T-cell (primary cell): ENCODE data around the gene PRR14. TPM values are rescaled to one million over a fixed set of nuclear protein-coding genes. Genes with fewer than 3 reads are reported as not detected.

Experiments
- ATAC-seq, 4 experiments: fragments of 200-7000 bp in 3 of 4; fragments of 150-1000 bp in 1 of 4; cut with Tn5 transposase; replicated peaks in 1 of 4; 1 replicate in 3 of 4; 2 replicates in 1 of 4; pipeline ENCODE4 v1.10.0; 2021; ENCODE audit warnings: moderate library complexity in 3 of 4, mild to moderate bottlenecking in 2 of 4, moderate number of reproducible peaks in 1 of 4
- CTCF ChIA-PET, 2 donors: fragments of 300-600 bp; sonication (Branson Sonifier 250); formaldehyde crosslinking; loops; one replicate each; lab custom pipeline; 2022; ENCODE audit warnings: antibody characterized with exemption in 2 of 2; lab: Charles Lee
- POLR2A ChIA-PET, 2 donors: fragments of 300-600 bp; sonication (Branson Sonifier 250); formaldehyde crosslinking; loops; one replicate each; lab custom pipeline; 2022; ENCODE audit warnings: antibody characterized with exemption in 2 of 2; lab: Charles Lee
- DNase-seq, 35 experiments: peaks; one replicate each; pipeline versions ENCODE4 v3.0.0 to v3.0.0-alpha.2; 2013 to 2023
- H3K27ac ChIP-seq: one replicate; pipeline ENCODE4 v1.5.1; 2013; ENCODE audit warnings: low read length
- H3K27me3 ChIP-seq, 2 experiments: replicated peaks in 1 of 2; 1 replicate in 1 of 2; 2 replicates in 1 of 2; pipeline versions ENCODE4 v1.6.1 to v1.7.0; 2013; ENCODE audit warnings: low read length in 1 of 2, mixed read lengths in 1 of 2; ENCODE audit not compliant: control insufficient read depth in 2 of 2, insufficient read depth in 2 of 2; ENCODE audit errors: extremely low read depth in 1 of 2
- H3K36me3 ChIP-seq, 2 donors: 1 replicate in 1 of 2; 2 replicates in 1 of 2; pipeline versions ENCODE4 v1.6.1 to v1.7.0; 2013; ENCODE audit warnings: low read length in 1 of 2; ENCODE audit not compliant: control insufficient read depth in 2 of 2, insufficient read depth in 1 of 2; ENCODE audit errors: extremely low read depth in 1 of 2
- H3K4me1 ChIP-seq, 2 experiments: 1 replicate in 1 of 2; 2 replicates in 1 of 2; pipeline versions ENCODE4 v1.6.1 to v1.7.0; 2013; ENCODE audit warnings: low read length in 2 of 2, mixed read lengths in 1 of 2; ENCODE audit not compliant: insufficient read depth in 2 of 2, control insufficient read depth in 1 of 2; ENCODE audit errors: extremely low read depth in 1 of 2
- H3K4me3 ChIP-seq, 2 donors: 1 replicate in 1 of 2; 2 replicates in 1 of 2; pipeline versions ENCODE4 v1.5.1 to v1.7.0; 2013; ENCODE audit warnings: mild to moderate bottlenecking in 2 of 2, low read length in 1 of 2, moderate library complexity in 1 of 2; ENCODE audit not compliant: control insufficient read depth in 1 of 2; ENCODE audit errors: extremely low read depth in 1 of 2
- H3K9me3 ChIP-seq: 2 replicates; pipeline ENCODE4 v1.7.0; 2013
- H3K27ac Mint-ChIP-seq, 2 donors: one replicate each; pipeline ENCODE4 v1.8.0; 2020 to 2021; ENCODE audit warnings: mild to moderate bottlenecking in 2 of 2, mixed read lengths in 2 of 2
- H3K27me3 Mint-ChIP-seq, 2 donors: one replicate each; pipeline ENCODE4 v1.8.0; 2021 to 2022; ENCODE audit warnings: mixed read lengths in 2 of 2
- H3K36me3 Mint-ChIP-seq: one replicate; pipeline ENCODE4 v1.8.0; 2021; ENCODE audit warnings: mixed read lengths
- H3K4me1 Mint-ChIP-seq, 3 donors: one replicate each; pipeline ENCODE4 v1.8.0; 2020 to 2022; ENCODE audit warnings: mixed read lengths in 3 of 3, mild to moderate bottlenecking in 1 of 3
- H3K4me3 Mint-ChIP-seq, 3 donors: one replicate each; pipeline ENCODE4 v1.8.0; 2020 to 2022; ENCODE audit warnings: mild to moderate bottlenecking in 3 of 3, mixed read lengths in 3 of 3, moderate library complexity in 3 of 3
- H3K9me3 Mint-ChIP-seq, 3 donors: one replicate each; pipeline ENCODE4 v1.8.0; 2020 to 2022; ENCODE audit warnings: mixed read lengths in 3 of 3
- WGBS: methylation state at CpG from one replicate; pipeline ENCODE4 v1.1.5; 2013; ENCODE audit warnings: missing lambda C conversion rate; ENCODE audit not compliant: insufficient coverage; 5-methylcytosine and 5-hydroxymethylcytosine counted together
- total RNA-seq, 35 experiments: library from RNA in 6 of 35; stranded (reverse) in 6 of 35; fragments of 120-200 nt in 1 of 35; gene quantifications; one replicate each; pipeline versions ENCODE4 v1.2.1 to v1.2.4 and lab custom pipeline; 2013 to 2026

Gene PRR14
- total RNA-seq, result 100 to 1,000 TPM in 2 of 5 donors, 10 to 100 TPM in 3; 57.9 to 121 (median 89.6) TPM
- total RNA-seq (2013), result 46.4 TPM
- 15.6 to 63.3 (median 29.4) reads per million in 29 experiments for total RNA-seq (lab: John Stamatoyannopoulos, UW)

- Mint-ChIP-seq H3K36me3 (peaks cover 15% of the 10 kb centered on the region), H3K27me3 (no peaks in the 10 kb centered on the region), H3K4me3 (peak within 1 kb of the TSS; percentile 92 to 100 (median 98)), H3K27ac (peak within 1 kb of the TSS; percentile 98 to 99), H3K4me1 (peaks cover 27 to 29% (median 29%) of the 10 kb centered on the region in 3 donors), H3K9me3 (no peaks in the 10 kb centered on the region)
- peak within 1 kb of the TSS; percentile 98 for H3K27ac ChIP-seq
- no peaks in the 10 kb centered on the region for H3K9me3 ChIP-seq
- peaks cover 4 to 28% of the 10 kb centered on the region in 2 experiments for H3K4me1 ChIP-seq
- H3K36me3 ChIP-seq, result peaks cover 10 to 38% of the 10 kb centered on the region in 2 donors
- peak; percentile 86 to 88 (median 87) for ATAC-seq
- CTCF ChIA-PET, result interaction anchor here (0.6 to 2.2 kb wide), 12 partner anchors 8 to 808 kb away, joined by 3 to 8 read pairs (median 5); partner anchors contain the start of genes DCTPP1 (in 1 of the 2) and FBRS (in 1 of the 2)
- DNase-seq, result peak; percentile 94 to 99 (median 98)
- no peaks in the 10 kb centered on the region for H3K27me3 ChIP-seq
- peak within 1 kb of the TSS; percentile 93 to 99 for H3K4me3 ChIP-seq
- POLR2A ChIA-PET, result interaction anchor here (0.6 to 0.7 kb wide), 5 partner anchors 8 to 1711 kb away, joined by 3 to 9 read pairs (median 4); no protein-coding TSS in a partner anchor
- 1% methylated on average over 40 of the region's 53 CpGs for WGBS
These were observed at the start of gene PRR14 for GRCh38 chr16:30650369-30651123. TSS of gene PRR14 (plus strand) at chr16:30650960. CDS start at chr16:30651646, 686 bp downstream.

GRCh38 chr16:30601966-30602365, 48.8 kb upstream of the PRR14 start:
- Mint-ChIP-seq H3K9me3 (no peaks in the 10 kb centered on the region), H3K27ac (no peak overlapping the region), H3K4me3 (no peak overlapping the region), H3K27me3 (no peaks in the 10 kb centered on the region), H3K36me3 (peaks cover 24% of the 10 kb centered on the region), H3K4me1 (peaks cover 0 to 9% (median 7%) of the 10 kb centered on the region in 3 donors)
- DNase-seq, result no peak
- CTCF ChIA-PET, result interaction anchor here in 1 of 2 donors (1.4 kb wide), 1 partner anchor 8 kb away, joined by 5 read pairs; no protein-coding TSS in a partner anchor
- no peak for ATAC-seq
- WGBS, result 100% methylated on average over 1 of the region's 4 CpGs
- Histone ChIP-seq H3K4me1 (peaks cover 0 to 3% of the 10 kb centered on the region in 2 experiments), H3K27me3 (no peaks in the 10 kb centered on the region), H3K27ac (no peak overlapping the region), H3K36me3 (peaks cover 0 to 38% of the 10 kb centered on the region in 2 donors), H3K9me3 (no peaks in the 10 kb centered on the region), H3K4me3 (no peak overlapping the region)
- POLR2A ChIA-PET, result interaction anchor here in 1 of 2 donors (0.6 kb wide), 1 partner anchor 141 kb away, joined by 3 read pairs; no protein-coding TSS in a partner anchor

GRCh38 chr16:30602616-30603277, 48.0 kb upstream of the PRR14 start:
- Histone ChIP-seq H3K9me3 (no peaks in the 10 kb centered on the region), H3K36me3 (peaks cover 6 to 42% of the 10 kb centered on the region in 2 donors), H3K27me3 (no peaks in the 10 kb centered on the region), H3K27ac (no peak overlapping the region), H3K4me3 (no peak overlapping the region), H3K4me1 (peaks cover 0 to 3% of the 10 kb centered on the region in 2 experiments)
- no peak overlapping the region for H3K27ac Mint-ChIP-seq
- no peaks in the 10 kb centered on the region for H3K27me3 Mint-ChIP-seq
- H3K9me3 Mint-ChIP-seq, result no peaks in the 10 kb centered on the region
- POLR2A ChIA-PET, result interaction anchor here (0.5 to 1.2 kb wide), 5 partner anchors 114 to 496 kb away, joined by 3 to 5 read pairs (median 3); no protein-coding TSS in a partner anchor
- peaks cover 3 to 12% (median 12%) of the 10 kb centered on the region in 3 donors for H3K4me1 Mint-ChIP-seq
- CTCF ChIA-PET, result interaction anchor here in 1 of 2 donors (0.6 to 1.4 kb wide), 2 partner anchors 9 to 74 kb away, joined by 3 to 5 read pairs; no protein-coding TSS in a partner anchor
- no peak for DNase-seq
- H3K4me3 Mint-ChIP-seq, result no peak overlapping the region
- H3K36me3 Mint-ChIP-seq, result peaks cover 24% of the 10 kb centered on the region
- no peak for ATAC-seq
- WGBS, result 83% methylated on average over 2 of the region's 4 CpGs

- ChIA-PET POLR2A (interaction anchor here in 1 of 2 donors (0.5 kb wide), 1 partner anchor 128 kb away, joined by 3 read pairs; no protein-coding TSS in a partner anchor), CTCF (no interaction called here)
- Histone ChIP-seq H3K9me3 (no peaks in the 10 kb centered on the region), H3K27ac (no peak overlapping the region), H3K36me3 (peaks cover 9 to 47% of the 10 kb centered on the region in 2 donors), H3K4me1 (peaks cover 0 to 6% of the 10 kb centered on the region in 2 experiments), H3K4me3 (no peak overlapping the region), H3K27me3 (no peaks in the 10 kb centered on the region)
- ATAC-seq (no peak), DNase-seq (no peak)
- Mint-ChIP-seq H3K36me3 (peaks cover 24% of the 10 kb centered on the region), H3K4me3 (no peak overlapping the region), H3K27me3 (no peaks in the 10 kb centered on the region), H3K9me3 (no peaks in the 10 kb centered on the region), H3K27ac (no peak overlapping the region), H3K4me1 (peaks cover 8 to 18% (median 15%) of the 10 kb centered on the region in 3 donors)
- WGBS, result 100% methylated on average over 6 of the region's 7 CpGs
These were observed 46.8 kb upstream of the PRR14 start for GRCh38 chr16:30603945-30604315.

- H3K36me3 Mint-ChIP-seq, result peaks cover 24% of the 10 kb centered on the region
- ATAC-seq, result no peak
- no peak overlapping the region for H3K27ac Mint-ChIP-seq
- ChIA-PET CTCF (no interaction called here), POLR2A (interaction anchor here in 1 of 2 donors (0.5 kb wide), 1 partner anchor 129 kb away, joined by 3 read pairs; no protein-coding TSS in a partner anchor)
- 96% methylated on average over 35 of the region's 49 CpGs for WGBS
- DNase-seq, result no peak
- H3K4me1 Mint-ChIP-seq, result peaks cover 10 to 21% (median 20%) of the 10 kb centered on the region in 3 donors
- Histone ChIP-seq H3K27me3 (no peaks in the 10 kb centered on the region), H3K27ac (no peak overlapping the region), H3K4me3 (no peak overlapping the region), H3K4me1 (peaks cover 0 to 11% of the 10 kb centered on the region in 2 experiments), H3K9me3 (no peaks in the 10 kb centered on the region), H3K36me3 (peaks cover 9 to 47% of the 10 kb centered on the region in 2 donors)
- no peaks in the 10 kb centered on the region for H3K9me3 Mint-ChIP-seq
- no peaks in the 10 kb centered on the region for H3K27me3 Mint-ChIP-seq
- no peak overlapping the region for H3K4me3 Mint-ChIP-seq
These were observed 46.3 kb upstream of the PRR14 start for GRCh38 chr16:30604316-30604947.
